Neural cell (in vitro differentiated cells): ENCODE results near the gene C1orf74. TPM values are rescaled to one million over a fixed set of nuclear protein-coding genes. Genes with fewer than 3 reads are reported as not detected.
A peak's percentile ranks its signal among the peaks of the same experiment; 100 is the strongest.

Experiments
- H2AFZ ChIP-seq: fragments of 200-600, 300-800 bp; sonication (generic), shearing (Covaris generic); 2 replicates; pipeline ENCODE4 v1.6.0; 2014; ENCODE audit warnings: low read depth, mild to moderate bottlenecking, antibody characterized with exemption, low read length, moderate library complexity
- H3F3A ChIP-seq: fragments of 200-600 bp; shearing (Covaris generic); 2 replicates; pipeline ENCODE4 v1.6.1; 2016; ENCODE audit warnings: mild to moderate bottlenecking, moderate library complexity, mixed read lengths, antibody characterized with exemption, low read length; ENCODE audit not compliant: insufficient read depth, poor library complexity, severe bottlenecking
- H3K27ac ChIP-seq: fragments of 200-600, 300-800 bp; sonication (generic), shearing (Covaris generic); 2 replicates; pipeline ENCODE4 v1.5.1; 2014; ENCODE audit warnings: mild to moderate bottlenecking, low read length, moderate library complexity
- H3K27me3 ChIP-seq: fragments of 300-800, 200-600 bp; sonication (generic), shearing (Covaris generic); 2 replicates; pipeline ENCODE4 v1.6.0; 2014; ENCODE audit warnings: mild to moderate bottlenecking, low read depth, low read length, moderate library complexity; ENCODE audit not compliant: insufficient read depth
- H3K36me3 ChIP-seq: fragments of 300-800, 200-600 bp; sonication (generic), shearing (Covaris generic); 2 replicates; pipeline ENCODE4 v1.5.1; 2014; ENCODE audit warnings: mild to moderate bottlenecking, antibody characterized with exemption, low read length, moderate library complexity; ENCODE audit not compliant: insufficient read depth
- H3K4me2 ChIP-seq: fragments of 300-800, 200-600 bp; sonication (generic), shearing (Covaris generic); 2 replicates; pipeline ENCODE4 v1.6.0; 2014; ENCODE audit warnings: mild to moderate bottlenecking, low read length
- H3K4me3 ChIP-seq: fragments of 300-800, 200-600 bp; sonication (generic), shearing (Covaris generic); 2 replicates; pipeline ENCODE4 v1.5.1; 2014; ENCODE audit warnings: mild to moderate bottlenecking, low read length, moderate library complexity
- H3K79me2 ChIP-seq: fragments of 200-600 bp; shearing (Covaris generic); replicated peaks from 2 replicates; pipeline ENCODE4 v1.6.0; 2014; ENCODE audit warnings: mild to moderate bottlenecking, low read length, moderate library complexity; ENCODE audit not compliant: insufficient read depth
- H3K9ac ChIP-seq: fragments of 300-800, 200-600 bp; sonication (generic), shearing (Covaris generic); 2 replicates; pipeline ENCODE4 v1.6.1; 2016; ENCODE audit warnings: mild to moderate bottlenecking, low read length, mixed read lengths
- H3K9me2 ChIP-seq: fragments of 200-600 bp; shearing (Covaris generic); 2 replicates; pipeline ENCODE4 v1.6.1; 2016; ENCODE audit warnings: mild to moderate bottlenecking, low read length, mixed read lengths; ENCODE audit not compliant: insufficient read depth
- H3K9me3 ChIP-seq: fragments of 200-600, 300-800 bp; sonication (generic), shearing (Covaris generic); 2 replicates; pipeline ENCODE4 v1.6.1; 2016; ENCODE audit warnings: mild to moderate bottlenecking, mixed run types, low read length, moderate library complexity, mixed read lengths
- H4K20me1 ChIP-seq: fragments of 200-600 bp; shearing (Covaris generic); 2 replicates; pipeline ENCODE4 v1.6.1; 2016; ENCODE audit warnings: mild to moderate bottlenecking, mixed run types; ENCODE audit not compliant: insufficient read depth
- EP300 ChIP-seq: fragments of 450-650 bp; conservative IDR thresholded peaks from 2 replicates; pipeline ENCODE4 v1.6.1; 2014; ENCODE audit warnings: antibody characterized with exemption, mild to moderate bottlenecking, moderate library complexity; ENCODE audit not compliant: poor library complexity, severe bottlenecking
- EZH2 ChIP-seq: fragments of 200-600, 300-800 bp; shearing (Covaris generic), sonication (generic); IDR thresholded peaks from 2 replicates; pipeline ENCODE4 v1.6.1; 2014; ENCODE audit warnings: antibody characterized with exemption, low read length, borderline replicate concordance, mild to moderate bottlenecking; ENCODE audit not compliant: insufficient read depth, poor library complexity, severe bottlenecking
- MXI1 ChIP-seq: fragments of 450-650 bp; conservative IDR thresholded peaks from 2 replicates; pipeline ENCODE4 v1.6.1; 2014; ENCODE audit warnings: antibody characterized with exemption, mild to moderate bottlenecking; ENCODE audit not compliant: poor library complexity, severe bottlenecking
- RAD21 ChIP-seq: fragments of 450-650 bp; conservative IDR thresholded peaks from 2 replicates; pipeline ENCODE4 v1.6.1; 2014; ENCODE audit warnings: antibody characterized with exemption, mild to moderate bottlenecking, moderate library complexity
- SMC3 ChIP-seq: fragments of 450-650 bp; conservative IDR thresholded peaks from 2 replicates; pipeline ENCODE4 v1.6.1; 2014; ENCODE audit warnings: antibody characterized with exemption, mild to moderate bottlenecking, moderate library complexity; ENCODE audit not compliant: poor library complexity
- TAF1 ChIP-seq: IDR thresholded peaks from 2 replicates; pipeline ENCODE4 v1.6.1; 2012; ENCODE audit warnings: low read depth
- polyA plus RNA-seq: library from polyadenylated mRNA; depleted of rRNA; stranded (reverse); fragments of >200 nt; gene quantifications from 2 replicates; pipeline ENCODE4 v1.2.3, GENCODE V29; 2014
- TF ChIP-seq, protein P1 (sequence below): fragments of 450-650 bp; IDR thresholded peaks from 2 replicates; pipeline ENCODE4 v1.5.1; 2014; ENCODE audit warnings: antibody characterized with exemption, mild to moderate bottlenecking, moderate library complexity; ENCODE audit not compliant: poor library complexity, severe bottlenecking
- TF ChIP-seq, protein P2 (sequence below): IDR thresholded peaks from 2 replicates; pipeline ENCODE4 v1.6.1; 2012; ENCODE audit warnings: borderline replicate concordance

Gene C1orf74
- polyA plus RNA-seq, 1 donor from 2014 or later, result 1.4 TPM

DNA sequence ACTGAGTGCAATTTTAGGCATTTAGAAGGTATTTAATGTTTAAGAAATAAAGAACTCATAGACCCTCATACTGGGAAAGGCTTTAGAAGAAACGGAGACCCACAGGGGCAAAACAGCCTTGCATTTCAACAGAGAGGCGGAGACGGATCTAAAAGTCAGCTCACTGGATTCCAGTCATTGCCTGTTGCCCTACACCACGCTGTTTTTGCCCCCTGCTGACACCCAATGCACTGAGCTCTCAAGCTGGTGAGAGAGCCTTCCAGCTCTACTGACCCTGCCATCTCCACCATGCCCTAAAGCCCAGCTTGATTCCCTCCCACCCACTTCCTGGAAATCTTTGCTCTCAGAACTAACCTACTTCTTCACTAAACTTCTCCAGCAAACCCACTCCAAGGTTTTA is 35.7 kb downstream of the C1orf74 start:
- Histone ChIP-seq H3K27ac (no peak overlapping the region), H2AFZ (no peak overlapping the region), H3K27me3 (no peaks in the 10 kb centered on the region), H3K79me2 (no peaks in the 10 kb centered on the region), H3K9me2 (no peaks in the 10 kb centered on the region), H3K4me2 (no peak overlapping the region), H3K9ac (no peak overlapping the region), H4K20me1 (no peaks in the 10 kb centered on the region), H3K36me3 (no peaks in the 10 kb centered on the region), H3K4me3 (no peak overlapping the region), H3K9me3 (no peaks in the 10 kb centered on the region), H3F3A (no peaks in the 10 kb centered on the region)
- TF ChIP-seq TAF1 (no peak), EZH2 (no peak)
- TF ChIP-seq, protein P1, sequence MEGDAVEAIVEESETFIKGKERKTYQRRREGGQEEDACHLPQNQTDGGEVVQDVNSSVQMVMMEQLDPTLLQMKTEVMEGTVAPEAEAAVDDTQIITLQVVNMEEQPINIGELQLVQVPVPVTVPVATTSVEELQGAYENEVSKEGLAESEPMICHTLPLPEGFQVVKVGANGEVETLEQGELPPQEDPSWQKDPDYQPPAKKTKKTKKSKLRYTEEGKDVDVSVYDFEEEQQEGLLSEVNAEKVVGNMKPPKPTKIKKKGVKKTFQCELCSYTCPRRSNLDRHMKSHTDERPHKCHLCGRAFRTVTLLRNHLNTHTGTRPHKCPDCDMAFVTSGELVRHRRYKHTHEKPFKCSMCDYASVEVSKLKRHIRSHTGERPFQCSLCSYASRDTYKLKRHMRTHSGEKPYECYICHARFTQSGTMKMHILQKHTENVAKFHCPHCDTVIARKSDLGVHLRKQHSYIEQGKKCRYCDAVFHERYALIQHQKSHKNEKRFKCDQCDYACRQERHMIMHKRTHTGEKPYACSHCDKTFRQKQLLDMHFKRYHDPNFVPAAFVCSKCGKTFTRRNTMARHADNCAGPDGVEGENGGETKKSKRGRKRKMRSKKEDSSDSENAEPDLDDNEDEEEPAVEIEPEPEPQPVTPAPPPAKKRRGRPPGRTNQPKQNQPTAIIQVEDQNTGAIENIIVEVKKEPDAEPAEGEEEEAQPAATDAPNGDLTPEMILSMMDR, result no peak

DNA sequence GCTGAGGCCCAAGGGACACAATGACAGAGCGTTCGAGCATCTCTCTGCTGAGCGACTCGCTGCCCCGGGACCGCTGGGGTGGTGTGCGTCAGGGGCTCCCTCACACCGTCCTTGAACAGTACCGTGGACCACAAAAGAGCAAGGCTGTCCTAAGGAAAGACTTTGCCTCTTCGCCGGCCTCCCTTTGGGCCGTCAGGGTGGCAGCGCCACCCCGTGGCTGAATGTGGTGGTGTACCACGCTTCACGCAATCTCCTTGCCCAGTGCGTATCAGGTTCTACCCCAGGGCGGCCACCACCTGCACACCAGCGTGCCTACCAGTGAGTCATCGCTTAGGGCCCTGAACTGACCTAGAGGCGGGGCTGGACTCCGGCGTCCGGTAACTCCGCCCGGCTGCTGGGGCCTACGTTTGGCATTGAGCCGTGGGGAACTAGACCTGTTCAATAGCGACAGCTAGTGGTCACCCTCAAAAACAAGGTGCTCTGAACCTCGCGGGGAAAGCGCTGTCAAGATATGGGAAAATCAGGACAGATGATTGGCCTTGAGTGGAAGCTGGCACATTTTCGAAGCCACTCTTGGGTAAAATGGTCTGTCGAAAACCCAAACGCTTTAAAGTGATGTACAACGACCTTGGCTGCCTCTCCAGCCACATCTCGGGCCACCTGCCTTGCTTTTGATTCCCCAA is 36.6 kb downstream of the C1orf74 start:
- Histone ChIP-seq H3K27ac (no peak overlapping the region), H3K36me3 (no peaks in the 10 kb centered on the region), H3K4me2 (no peak overlapping the region), H3K4me3 (peak overlapping the region; percentile 26), H3K9me3 (no peaks in the 10 kb centered on the region), H3K9me2 (no peaks in the 10 kb centered on the region), H3F3A (no peaks in the 10 kb centered on the region), H2AFZ (no peak overlapping the region), H3K9ac (no peak overlapping the region), H3K27me3 (no peaks in the 10 kb centered on the region), H4K20me1 (no peaks in the 10 kb centered on the region), H3K79me2 (no peaks in the 10 kb centered on the region)
- TF ChIP-seq, protein P1, result peak; percentile 67
- TF ChIP-seq RAD21, result peak; percentile 33
- no peak for TF ChIP-seq EZH2

DNA sequence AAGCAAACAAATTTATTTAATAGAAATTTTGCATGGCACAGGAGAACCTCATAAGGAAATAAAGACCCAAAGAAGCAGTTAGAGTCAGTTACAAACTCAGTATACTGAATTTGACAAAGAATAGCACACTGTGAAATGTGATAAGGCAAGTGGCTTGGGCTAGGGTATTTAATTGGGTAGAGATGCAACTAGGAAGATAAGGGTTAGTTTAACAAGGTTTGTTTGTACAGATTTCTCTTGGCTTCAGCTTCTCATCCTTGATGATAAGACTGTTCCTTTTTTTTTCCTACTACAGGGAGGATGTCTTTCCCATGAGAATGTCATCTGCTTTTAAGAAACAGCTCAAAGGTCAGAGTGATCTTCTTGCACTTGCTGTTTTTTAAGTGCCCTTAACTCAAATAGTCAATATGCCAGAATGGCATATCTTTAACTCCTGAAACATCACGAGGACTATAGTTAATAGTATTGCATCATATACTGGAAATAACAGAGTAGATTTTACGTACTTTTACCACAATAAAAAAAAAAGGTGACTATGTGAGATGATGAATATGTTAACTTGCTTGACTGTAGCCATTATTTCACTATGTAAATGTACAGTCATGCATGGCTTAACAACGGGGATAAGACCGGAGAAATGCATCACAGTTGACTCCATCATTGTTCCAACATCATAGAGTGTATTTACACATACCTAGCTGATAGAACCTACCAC is 37.8 kb downstream of the C1orf74 start:
- no peaks in the 10 kb centered on the region for H3K36me3 ChIP-seq
- no peak overlapping the region for H3K9ac ChIP-seq
- TF ChIP-seq MXI1 (no peak), EZH2 (no peak), SMC3 (no peak), RAD21 (no peak), EP300 (no peak)
- TF ChIP-seq, protein P2, sequence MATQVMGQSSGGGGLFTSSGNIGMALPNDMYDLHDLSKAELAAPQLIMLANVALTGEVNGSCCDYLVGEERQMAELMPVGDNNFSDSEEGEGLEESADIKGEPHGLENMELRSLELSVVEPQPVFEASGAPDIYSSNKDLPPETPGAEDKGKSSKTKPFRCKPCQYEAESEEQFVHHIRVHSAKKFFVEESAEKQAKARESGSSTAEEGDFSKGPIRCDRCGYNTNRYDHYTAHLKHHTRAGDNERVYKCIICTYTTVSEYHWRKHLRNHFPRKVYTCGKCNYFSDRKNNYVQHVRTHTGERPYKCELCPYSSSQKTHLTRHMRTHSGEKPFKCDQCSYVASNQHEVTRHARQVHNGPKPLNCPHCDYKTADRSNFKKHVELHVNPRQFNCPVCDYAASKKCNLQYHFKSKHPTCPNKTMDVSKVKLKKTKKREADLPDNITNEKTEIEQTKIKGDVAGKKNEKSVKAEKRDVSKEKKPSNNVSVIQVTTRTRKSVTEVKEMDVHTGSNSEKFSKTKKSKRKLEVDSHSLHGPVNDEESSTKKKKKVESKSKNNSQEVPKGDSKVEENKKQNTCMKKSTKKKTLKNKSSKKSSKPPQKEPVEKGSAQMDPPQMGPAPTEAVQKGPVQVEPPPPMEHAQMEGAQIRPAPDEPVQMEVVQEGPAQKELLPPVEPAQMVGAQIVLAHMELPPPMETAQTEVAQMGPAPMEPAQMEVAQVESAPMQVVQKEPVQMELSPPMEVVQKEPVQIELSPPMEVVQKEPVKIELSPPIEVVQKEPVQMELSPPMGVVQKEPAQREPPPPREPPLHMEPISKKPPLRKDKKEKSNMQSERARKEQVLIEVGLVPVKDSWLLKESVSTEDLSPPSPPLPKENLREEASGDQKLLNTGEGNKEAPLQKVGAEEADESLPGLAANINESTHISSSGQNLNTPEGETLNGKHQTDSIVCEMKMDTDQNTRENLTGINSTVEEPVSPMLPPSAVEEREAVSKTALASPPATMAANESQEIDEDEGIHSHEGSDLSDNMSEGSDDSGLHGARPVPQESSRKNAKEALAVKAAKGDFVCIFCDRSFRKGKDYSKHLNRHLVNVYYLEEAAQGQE, result no peak
- H3K27me3 ChIP-seq, result no peaks in the 10 kb centered on the region
- H3K27ac ChIP-seq, result no peak overlapping the region
- no peaks in the 10 kb centered on the region for H3K79me2 ChIP-seq
- H3K9me3 ChIP-seq, result no peaks in the 10 kb centered on the region
- no peak overlapping the region for H3K4me2 ChIP-seq
- no peaks in the 10 kb centered on the region for H3K9me2 ChIP-seq
- H3F3A ChIP-seq, result no peaks in the 10 kb centered on the region
- no peak overlapping the region for H3K4me3 ChIP-seq
- no peak overlapping the region for H2AFZ ChIP-seq
- H4K20me1 ChIP-seq, result no peaks in the 10 kb centered on the region
